Mesenchymal stem cell (in vitro differentiated cells and primary cell): Measurements from ENCODE around the gene AVEN.
"Not testable (repeated sequence)": the region's sequence is repeated elsewhere in the genome, so short reads cannot be mapped to it uniquely, and the experiment has no call there.

ENCODE experiments used
- DNase-seq: peaks from one replicate; pipeline ENCODE4 v3.0.0-alpha.2; 2013
- H2AFZ ChIP-seq: one replicate; pipeline ENCODE4 v1.6.1; 2013; ENCODE audit warnings: low read depth, mild to moderate bottlenecking, control low read depth, inconsistent platforms, low read length, moderate library complexity
- H2AK5ac ChIP-seq: 2 replicates; pipeline ENCODE4 v1.6.1; 2013; ENCODE audit warnings: low read length, moderate library complexity, mild to moderate bottlenecking, inconsistent platforms; ENCODE audit not compliant: severe bottlenecking
- H2BK120ac ChIP-seq: one replicate; pipeline ENCODE4 v1.6.1; 2013; ENCODE audit warnings: low read depth, mild to moderate bottlenecking, inconsistent platforms, low read length, moderate library complexity
- H2BK12ac ChIP-seq, 2 experiments: one replicate each; pipeline ENCODE4 v1.6.1; 2013; ENCODE audit warnings: inconsistent platforms in 2 of 2, low read length in 2 of 2, mild to moderate bottlenecking in 2 of 2, moderate library complexity in 2 of 2, control low read depth in 1 of 2
- H2BK15ac ChIP-seq: one replicate; pipeline ENCODE4 v1.6.1; 2013; ENCODE audit warnings: mild to moderate bottlenecking, low read depth, inconsistent platforms; ENCODE audit not compliant: poor library complexity, severe bottlenecking
- H2BK5ac ChIP-seq: 2 replicates; pipeline ENCODE4 v1.6.1; 2013; ENCODE audit warnings: low read depth, mild to moderate bottlenecking, low read length, control low read depth, inconsistent platforms; ENCODE audit not compliant: poor library complexity, severe bottlenecking
- H3K14ac ChIP-seq, 2 experiments: one replicate each; pipeline ENCODE4 v1.6.1; 2013; ENCODE audit warnings: inconsistent platforms in 2 of 2, low read length in 2 of 2, control low read depth in 1 of 2, mild to moderate bottlenecking in 1 of 2, moderate library complexity in 1 of 2
- H3K18ac ChIP-seq, 2 experiments: one replicate each; pipeline ENCODE4 v1.6.1; 2013; ENCODE audit warnings: inconsistent platforms in 2 of 2, low read length in 2 of 2, control low read depth in 1 of 2, low read depth in 1 of 2, mild to moderate bottlenecking in 1 of 2
- H3K23ac ChIP-seq, 2 experiments: one replicate each; pipeline ENCODE4 v1.6.1; 2013; ENCODE audit warnings: inconsistent platforms in 2 of 2, low read length in 2 of 2, mild to moderate bottlenecking in 2 of 2, moderate library complexity in 2 of 2, control low read depth in 1 of 2
- H3K27ac ChIP-seq: 2 replicates; pipeline ENCODE4 v1.5.1; 2013; ENCODE audit warnings: mild to moderate bottlenecking, moderate library complexity, low read length, control low read depth, inconsistent platforms; ENCODE audit not compliant: poor library complexity, severe bottlenecking
- H3K27me3 ChIP-seq, 2 experiments: 2 replicates each; pipeline versions ENCODE4 v1.6.1 to v1.7.0; 2013; ENCODE audit warnings: low read length in 2 of 2, mild to moderate bottlenecking in 2 of 2, moderate library complexity in 2 of 2, control low read depth in 1 of 2, inconsistent platforms in 1 of 2; ENCODE audit not compliant: control insufficient read depth in 1 of 2, insufficient read depth in 1 of 2
- H3K36me3 ChIP-seq, 2 experiments: 2 replicates each; pipeline versions ENCODE4 v1.6.1 to v1.7.0; 2013; ENCODE audit warnings: low read length in 2 of 2, control low read depth in 1 of 2, inconsistent platforms in 1 of 2, low read depth in 1 of 2, mild to moderate bottlenecking in 1 of 2; ENCODE audit not compliant: insufficient read depth in 2 of 2, control insufficient read depth in 1 of 2
- H3K4ac ChIP-seq, 2 experiments: one replicate each; pipeline ENCODE4 v1.6.1; 2013; ENCODE audit warnings: inconsistent platforms in 2 of 2, low read length in 2 of 2, mild to moderate bottlenecking in 2 of 2, moderate library complexity in 2 of 2, control low read depth in 1 of 2, low read depth in 1 of 2
- H3K4me1 ChIP-seq: 2 replicates; pipeline ENCODE4 v1.6.1; 2013; ENCODE audit warnings: low read depth, low read length, control low read depth; ENCODE audit not compliant: control insufficient read depth, insufficient read depth
- H3K4me2 ChIP-seq: 2 replicates; pipeline ENCODE4 v1.6.1; 2013; ENCODE audit warnings: low read length, mild to moderate bottlenecking, inconsistent platforms; ENCODE audit not compliant: poor library complexity, severe bottlenecking
- H3K4me3 ChIP-seq, 2 experiments: 2 replicates each; pipeline versions ENCODE4 v1.5.1 to v1.7.0; 2013; ENCODE audit warnings: low read length in 2 of 2, mild to moderate bottlenecking in 2 of 2, control low read depth in 1 of 2, low read depth in 1 of 2; ENCODE audit not compliant: insufficient read depth in 1 of 2
- H3K79me1 ChIP-seq: replicated peaks from 2 replicates; pipeline ENCODE4 v1.6.1; 2013; ENCODE audit warnings: mild to moderate bottlenecking, control low read depth, low read length, inconsistent platforms; ENCODE audit not compliant: poor library complexity, severe bottlenecking
- H3K9ac ChIP-seq: 2 replicates; pipeline ENCODE4 v1.7.0; 2013; ENCODE audit warnings: mild to moderate bottlenecking, low read length, moderate library complexity
- H3K9me3 ChIP-seq: 2 replicates; pipeline ENCODE4 v1.7.0; 2013; ENCODE audit warnings: mild to moderate bottlenecking, low read length; ENCODE audit not compliant: control insufficient read depth
- H4K8ac ChIP-seq: one replicate; pipeline ENCODE4 v1.6.1; 2013; ENCODE audit warnings: inconsistent platforms, mild to moderate bottlenecking, low read length, moderate library complexity
- H4K91ac ChIP-seq: one replicate; pipeline ENCODE4 v1.6.1; 2013; ENCODE audit warnings: mild to moderate bottlenecking, low read length, inconsistent platforms
- WGBS: methylation state at CpG from one replicate; pipeline ENCODE4 v1.1.7; 2013; ENCODE audit warnings: mixed read lengths; 5-methylcytosine and 5-hydroxymethylcytosine counted together

Gene AVEN

GRCh38 chr15:33823119-33823518 is 215.9 kb downstream of the AVEN start:
- H3K4me2 ChIP-seq, result no peak overlapping the region
- H3K9ac ChIP-seq, result no peak overlapping the region
- no peak overlapping the region for H4K91ac ChIP-seq
- no peak overlapping the region for H3K14ac ChIP-seq
- no peak overlapping the region for H3K4ac ChIP-seq
- H3K27ac ChIP-seq, result no peak overlapping the region
- peaks cover 0 to 13% of the 10 kb centered on the region in 2 experiments for H3K36me3 ChIP-seq
- no peak for DNase-seq
- no peak overlapping the region for H3K18ac ChIP-seq
- no peak overlapping the region for H2BK12ac ChIP-seq
- peaks cover 0 to 22% of the 10 kb centered on the region in 2 experiments for H3K27me3 ChIP-seq
- H2BK120ac ChIP-seq, result no peak overlapping the region
- H3K4me1 ChIP-seq, result no peaks in the 10 kb centered on the region
- H4K8ac ChIP-seq, result no peak overlapping the region
- no peak overlapping the region for H3K4me3 ChIP-seq
- no peak overlapping the region for H2BK5ac ChIP-seq
- H2AK5ac ChIP-seq, result no peak overlapping the region
- 82% methylated on average over 2 of the region's 3 CpGs for WGBS
- no peak overlapping the region for H2AFZ ChIP-seq
- no peak overlapping the region for H3K23ac ChIP-seq
- no peaks in the 10 kb centered on the region for H3K79me1 ChIP-seq
- H3K9me3 ChIP-seq, result peaks cover under 1% of the 10 kb centered on the region
- no peak overlapping the region for H2BK15ac ChIP-seq

GRCh38 chr15:33822479-33822878 is 216.5 kb downstream of the AVEN start:
- Histone ChIP-seq H2AFZ (no peak overlapping the region), H4K8ac (no peak overlapping the region), H4K91ac (no peak overlapping the region), H3K36me3 (peaks cover 0 to 13% of the 10 kb centered on the region in 2 experiments), H3K18ac (no peak overlapping the region), H2BK15ac (no peak overlapping the region), H3K27me3 (peaks cover 0 to 28% of the 10 kb centered on the region in 2 experiments), H3K9ac (no peak overlapping the region), H3K4me1 (no peaks in the 10 kb centered on the region), H3K23ac (no peak overlapping the region), H3K27ac (no peak overlapping the region), H3K4me3 (no peak overlapping the region), H3K14ac (no peak overlapping the region), H3K9me3 (no peaks in the 10 kb centered on the region), H3K4ac (no peak overlapping the region), H2BK5ac (no peak overlapping the region), H2BK120ac (no peak overlapping the region), H2BK12ac (no peak overlapping the region), H3K79me1 (no peaks in the 10 kb centered on the region), H2AK5ac (no peak overlapping the region), H3K4me2 (no peak overlapping the region)
- 84% methylated on average over 3 of the region's 4 CpGs for WGBS
- DNase-seq, result no peak

- not testable (repeated sequence) for H2BK15ac ChIP-seq, H3K4ac ChIP-seq, H2BK12ac ChIP-seq, DNase-seq, H3K9ac ChIP-seq, H3K4me2 ChIP-seq, H4K91ac ChIP-seq, H3K36me3 ChIP-seq, H2AK5ac ChIP-seq, H3K18ac ChIP-seq, H3K14ac ChIP-seq, H2BK120ac ChIP-seq, H3K4me3 ChIP-seq, H3K4me1 ChIP-seq, H4K8ac ChIP-seq, H3K23ac ChIP-seq, H2BK5ac ChIP-seq, H3K27ac ChIP-seq, H2AFZ ChIP-seq, H3K9me3 ChIP-seq, H3K79me1 ChIP-seq
- H3K27me3 ChIP-seq, result peaks cover 0 to 43% of the 10 kb centered on the region in 2 experiments
- 64% methylated on average over 1 of the region's 6 CpGs for WGBS
These were observed 219.5 kb downstream of the AVEN start for GRCh38 chr15:33819499-33819898.
